HG03571 (cell line): Measurements from ENCODE around the gene ECHS1.
"Not testable (repeated sequence)": the region's sequence is repeated elsewhere in the genome, so short reads cannot be mapped to it uniquely, and the experiment has no call there.

Experiments used
- ATAC-seq: cut with Tn5 transposase; IDR thresholded peaks from one replicate; pipeline ENCODE4 v1.9.1; 2021; ENCODE audit not compliant: unreplicated experiment

Gene ECHS1

GRCh38 chr10:133326745-133327650 is 46.2 kb downstream of the ECHS1 start:
- no peak for ATAC-seq

DNA sequence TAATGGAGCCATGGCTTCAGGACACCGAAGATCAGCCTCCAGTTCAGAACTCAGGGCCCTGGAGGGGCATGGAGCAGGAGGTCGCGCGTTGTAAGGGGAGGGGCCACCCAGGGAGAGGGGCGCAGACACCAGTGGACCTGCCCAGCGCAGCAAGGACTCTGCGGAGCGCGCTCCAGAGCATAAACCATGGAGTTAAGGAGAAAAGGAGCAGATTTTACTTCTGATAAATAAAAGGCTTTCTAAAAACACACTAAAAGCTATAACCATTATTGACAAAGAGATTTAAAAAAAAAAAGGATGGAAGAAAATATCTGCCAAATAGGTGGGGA is 47.0 kb downstream of the ECHS1 start:
- no peak for ATAC-seq

DNA sequence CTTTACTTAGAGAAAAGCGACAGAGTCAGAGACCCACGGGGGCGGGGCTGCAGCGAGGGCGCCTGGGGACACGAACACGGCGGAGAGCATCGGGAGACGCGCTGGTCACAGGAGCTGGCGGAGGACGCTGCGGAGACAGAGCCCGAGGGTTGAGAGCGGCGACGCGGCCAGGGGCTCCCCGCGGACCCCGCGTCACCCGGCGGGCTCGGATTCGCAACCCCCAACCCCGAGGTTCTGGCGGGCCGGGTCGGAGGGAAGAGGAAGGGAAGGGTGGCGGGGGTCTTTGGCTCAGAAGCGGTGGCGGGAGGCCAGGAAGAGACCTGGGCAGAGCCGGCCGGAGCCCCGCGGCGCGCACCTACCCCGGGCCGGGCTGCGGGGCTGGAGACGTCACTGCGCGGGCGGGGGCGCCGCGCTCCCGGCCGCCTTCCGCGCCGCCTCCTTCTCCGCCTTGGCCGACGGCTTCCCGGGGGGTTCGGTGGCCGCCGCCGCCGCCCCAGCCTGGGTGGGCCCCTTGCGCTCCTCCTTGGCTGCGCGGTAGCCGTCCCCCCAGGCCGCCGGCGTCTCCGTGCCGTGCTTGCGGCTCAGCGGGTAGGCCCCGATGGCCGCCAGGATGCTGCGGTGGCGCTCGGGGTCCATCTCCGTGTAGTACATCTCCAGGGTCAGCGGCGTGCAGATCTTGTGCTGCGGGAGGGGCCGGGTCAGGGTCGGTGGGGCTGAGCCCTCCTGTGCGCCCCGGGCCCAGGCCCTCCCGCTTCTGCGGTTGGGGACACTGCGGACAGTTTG is 47.5 kb downstream of the ECHS1 start:
- no peak for ATAC-seq

- no peak for ATAC-seq
Measured at GRCh38 chr10:133324857-133325260, 48.3 kb downstream of the ECHS1 start.

- ATAC-seq: no peak
Measured at GRCh38 chr10:133324198-133324792, 48.9 kb downstream of the ECHS1 start.

GRCh38 chr10:133322064-133322709 is 51.0 kb downstream of the ECHS1 start:
- not testable (repeated sequence) for ATAC-seq

GRCh38 chr10:133320852-133321422 is 52.2 kb downstream of the ECHS1 start:
- not testable (repeated sequence) for ATAC-seq

DNA sequence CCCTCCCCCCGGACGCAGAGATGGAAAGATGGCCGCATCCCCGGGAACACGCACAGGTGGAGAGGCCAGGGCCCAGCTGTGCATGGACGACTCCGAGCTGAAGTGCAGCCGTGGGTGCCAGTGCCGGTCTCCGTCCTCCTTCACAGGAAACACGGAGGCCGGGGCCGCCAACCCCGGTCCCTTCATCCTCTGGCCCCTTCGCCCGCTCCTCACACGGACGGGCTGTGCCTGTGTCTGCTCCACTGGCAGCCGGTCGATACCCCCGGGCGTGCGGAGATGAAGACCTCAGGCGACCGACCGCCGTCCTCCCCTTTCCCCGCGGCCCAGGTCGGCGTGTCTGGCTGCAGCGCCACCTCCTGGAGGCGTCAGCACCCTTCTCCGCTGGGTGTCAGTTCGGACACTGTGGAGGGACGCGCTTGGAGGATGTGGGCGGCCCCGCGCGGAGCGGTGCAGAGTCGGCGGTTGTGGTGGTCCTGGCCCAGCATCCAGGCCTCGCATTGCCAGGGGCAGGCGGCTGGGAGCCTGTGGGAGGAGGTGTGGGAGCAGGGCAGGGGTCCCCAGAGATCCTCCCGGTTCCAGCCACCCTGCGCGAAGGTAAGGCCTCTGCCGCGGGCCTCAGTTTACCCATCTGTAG is 54.5 kb downstream of the ECHS1 start:
- ATAC-seq: peak; percentile 91

DNA sequence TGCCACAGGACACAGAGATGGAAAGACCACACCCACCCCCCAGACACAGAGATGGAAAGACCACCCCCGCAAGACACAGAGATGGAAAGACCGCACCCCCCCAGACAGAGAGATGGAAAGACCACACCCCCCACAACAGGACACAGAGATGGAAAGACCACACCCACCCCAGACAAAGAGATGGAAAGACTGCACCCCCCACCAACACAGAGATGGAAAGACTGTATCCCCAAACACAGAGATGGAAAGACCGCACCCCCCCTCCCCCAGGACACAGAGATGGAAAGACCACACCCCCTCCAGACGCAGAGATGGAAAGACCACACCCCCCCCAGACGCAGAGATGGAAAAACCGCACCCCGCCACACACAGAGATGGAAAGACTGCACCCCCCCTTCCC is 56.4 kb downstream of the ECHS1 start:
- no peak for ATAC-seq

GRCh38 chr10:133316266-133316665 is 56.9 kb downstream of the ECHS1 start:
- no peak for ATAC-seq

GRCh38 chr10:133315847-133316246 is 57.3 kb downstream of the ECHS1 start:
- ATAC-seq: no peak

GRCh38 chr10:133314911-133315310 is 58.2 kb downstream of the ECHS1 start:
- no peak for ATAC-seq

DNA sequence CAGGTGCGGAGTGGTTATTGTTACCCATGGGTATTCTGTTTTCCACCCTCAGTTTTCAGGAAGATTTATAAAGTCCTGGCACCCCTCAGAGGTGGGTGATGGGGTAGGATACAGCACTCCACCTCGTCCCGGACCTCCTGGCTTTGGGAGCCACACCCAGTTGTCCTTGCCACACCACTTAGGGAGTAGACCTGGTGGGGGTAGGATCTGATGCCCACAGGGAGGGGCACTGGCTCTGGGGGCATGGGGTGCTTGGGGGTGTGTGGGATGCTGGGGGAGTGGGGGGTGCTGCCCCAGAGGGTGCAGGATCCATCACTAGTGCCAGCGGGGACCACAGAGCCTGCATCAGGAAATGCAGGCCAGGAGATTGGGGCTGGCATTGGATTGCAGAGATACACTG is 60.0 kb downstream of the ECHS1 start:
- ATAC-seq: no peak

DNA sequence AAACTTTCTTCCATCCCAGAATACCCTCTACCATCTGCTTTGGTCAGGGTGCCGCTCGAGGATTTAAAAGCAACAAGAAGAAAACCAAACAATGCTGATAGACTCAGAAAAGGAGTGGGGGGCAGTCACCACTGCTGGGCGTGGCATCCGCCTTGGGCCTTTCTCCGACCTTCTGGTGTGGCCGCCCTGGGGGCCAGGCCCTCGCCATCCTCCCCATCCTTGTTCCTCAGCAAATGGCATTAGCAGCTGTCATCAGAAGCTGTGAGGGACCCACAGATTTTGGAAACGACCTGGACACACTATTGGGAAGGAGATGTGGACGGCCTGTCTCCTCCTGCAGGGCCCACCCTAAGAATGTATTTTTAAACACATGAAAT is 60.4 kb downstream of the ECHS1 start:
- ATAC-seq: no peak
